Panc1 (cell line): ENCODE data around the gene TMCC1. TPM values are rescaled to one million over a fixed set of nuclear protein-coding genes. Genes with fewer than 3 reads are reported as not detected.

Source experiments
- ATAC-seq: fragments of 200-7000 bp; cut with Tn5 transposase; 2 replicates; pipeline ENCODE4 v1.9.1; 2020; ENCODE audit warnings: mild to moderate bottlenecking, moderate library complexity
- BruUV-seq: library from RNA; stranded (reverse); fragments of 400-500 nt; replicated peaks from 2 replicates; lab custom pipeline; 2021; lab: Mats Ljungman, UMichigan
- CTCF ChIA-PET: fragments of 300-600 bp; sonication (Branson Sonifier 250); formaldehyde crosslinking; loops from one replicate; lab custom pipeline; 2022; ENCODE audit warnings: antibody characterized with exemption; lab: Charles Lee
- POLR2A ChIA-PET: fragments of 300-600 bp; sonication (Branson Sonifier 250); formaldehyde crosslinking; loops from one replicate; lab custom pipeline; 2022; ENCODE audit warnings: antibody characterized with exemption; lab: Charles Lee
- DNase-seq: peaks from one replicate; pipeline ENCODE4 v3.0.0-alpha.2; 2010; ENCODE audit warnings: low read depth, low spot score
- H3K27ac ChIP-seq: 2 replicates; pipeline ENCODE4 v1.5.1; 2011; ENCODE audit warnings: mild to moderate bottlenecking, low read length, inconsistent platforms
- H3K27me3 ChIP-seq: fragments of 200-500 bp; sonication (Bioruptor generic); 2 replicates; pipeline ENCODE4 v1.6.0; 2014; ENCODE audit warnings: low read length, inconsistent platforms; ENCODE audit not compliant: control insufficient read depth, insufficient read depth
- H3K36me3 ChIP-seq: fragments of 200-500 bp; sonication (Bioruptor generic); 2 replicates; pipeline ENCODE4 v1.5.1; 2014; ENCODE audit warnings: inconsistent platforms, mild to moderate bottlenecking, low read length, moderate library complexity; ENCODE audit not compliant: control insufficient read depth, insufficient read depth
- H3K4me1 ChIP-seq: 2 replicates; pipeline ENCODE4 v1.5.1; 2011; ENCODE audit warnings: inconsistent platforms, mild to moderate bottlenecking, low read length, moderate library complexity; ENCODE audit not compliant: control insufficient read depth, insufficient read depth
- H3K4me3 ChIP-seq, 2 experiments: 2 replicates each; pipeline ENCODE4 v1.5.1; 2011 to 2012; ENCODE audit warnings: low read depth in 2 of 2, low read length in 2 of 2, mild to moderate bottlenecking in 2 of 2, inconsistent platforms in 1 of 2, moderate library complexity in 1 of 2
- H3K9me3 ChIP-seq: fragments of 200-500 bp; sonication (Bioruptor generic); 2 replicates; pipeline ENCODE4 v1.5.1; 2014; ENCODE audit warnings: low read depth, mild to moderate bottlenecking, inconsistent platforms, low read length, moderate library complexity; ENCODE audit not compliant: control insufficient read depth, insufficient read depth
- CTCF ChIP-seq: fragments of 450-650 bp; IDR thresholded peaks from 2 replicates; pipeline ENCODE4 v1.5.1; 2017; ENCODE audit warnings: mild to moderate bottlenecking
- POLR2AphosphoS5 ChIP-seq: IDR thresholded peaks from 2 replicates; pipeline ENCODE4 v1.6.1; 2012; ENCODE audit warnings: mild to moderate bottlenecking, low read depth, low read length, moderate library complexity
- REST ChIP-seq, 2 experiments: IDR thresholded peaks; 2 replicates each; pipeline ENCODE4 v1.6.1; 2011 to 2012; ENCODE audit warnings: low read depth in 2 of 2, control low read depth in 1 of 2, low read length in 1 of 2, mild to moderate bottlenecking in 1 of 2, moderate library complexity in 1 of 2; ENCODE audit not compliant: insufficient read depth in 1 of 2
- SIN3A ChIP-seq: IDR thresholded peaks from 2 replicates; pipeline ENCODE4 v1.6.1; 2012; ENCODE audit warnings: low read depth, mild to moderate bottlenecking, low read length, moderate library complexity, borderline replicate concordance; ENCODE audit not compliant: insufficient read depth
- TCF7L2 ChIP-seq: IDR thresholded peaks from 2 replicates; pipeline ENCODE4 v1.6.1; 2011; ENCODE audit warnings: mild to moderate bottlenecking, low read depth, low read length, inconsistent platforms
- in situ Hi-C: cut with HindIII; loops from 2 replicates; pipeline ENCODE4 v1.10.0; 2016; ENCODE audit warnings: low sequenced_read_pairs, low pct_unique_long_range_greater_than_20kb
- intact Hi-C: fragments of 100-400 bp; cut with micrococcal nuclease; formaldehyde crosslinking; loops from one replicate; pipeline ENCODE4 v1.10.0; 2022; ENCODE audit not compliant: unreplicated experiment
- total RNA-seq: library from RNA; stranded (reverse); gene quantifications from one replicate; pipeline ENCODE4 v1.2.1, GENCODE V29; 2021; ENCODE audit not compliant: unreplicated experiment

Gene TMCC1
- total RNA-seq, 1 experiment from 2014 or later = 33.2 TPM

DNA sequence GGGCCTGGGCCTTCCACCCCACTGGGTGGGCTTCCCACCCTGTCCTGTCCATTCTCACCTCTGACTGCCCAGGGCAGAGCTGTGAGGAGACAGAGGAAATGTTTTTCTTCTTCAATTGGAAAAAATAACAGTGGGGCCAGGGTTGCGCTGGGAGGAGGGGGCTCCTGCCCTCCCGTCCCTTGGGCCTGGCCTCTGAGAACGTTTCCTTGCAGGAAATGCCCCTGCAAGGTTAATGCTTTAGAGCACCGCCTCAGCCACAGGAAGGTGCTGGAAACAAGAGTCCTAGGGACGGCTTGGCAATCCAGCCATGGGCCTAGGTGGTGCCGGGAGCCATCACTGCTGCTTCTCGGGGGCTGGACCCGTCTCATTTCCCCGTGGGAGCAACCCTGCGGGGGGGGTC lies 283.2 kb downstream of the TMCC1 start:
- CTCF ChIA-PET = no interaction called here
- Histone ChIP-seq H3K36me3 (no peaks in the 10 kb centered on the region), H3K27me3 (no peaks in the 10 kb centered on the region), H3K27ac (peak overlapping the region; percentile 59), H3K4me3 (no peak overlapping the region), H3K9me3 (no peaks in the 10 kb centered on the region), H3K4me1 (peaks cover 41% of the 10 kb centered on the region)
- DNase-seq (no peak), ATAC-seq (no peak)
- TF ChIP-seq SIN3A = no peak
- TF ChIP-seq CTCF = no peak
- TF ChIP-seq TCF7L2 = no peak
- TF ChIP-seq POLR2AphosphoS5 = no peak
- no peak for TF ChIP-seq REST (IDR thresholded peaks at IDR 0.05; ENCODE audit: insufficient read depth in 1 of 2, low read depth in 2 of 2, low read length in 1 of 2)
- no TSS peak for BruUV-seq
- in situ Hi-C loops = no loop called here
- intact Hi-C loops = no loop called here
- POLR2A ChIA-PET = no interaction called here

- Histone ChIP-seq H3K36me3 (no peaks in the 10 kb centered on the region), H3K9me3 (no peaks in the 10 kb centered on the region), H3K27ac (peak overlapping the region; percentile 63), H3K27me3 (no peaks in the 10 kb centered on the region), H3K4me3 (no peak overlapping the region), H3K4me1 (peaks cover 41% of the 10 kb centered on the region)
- intact Hi-C loops (no loop called here), in situ Hi-C loops (no loop called here)
- ATAC-seq (no peak), DNase-seq (no peak)
- ChIA-PET POLR2A (no interaction called here), CTCF (no interaction called here)
- no TSS peak for BruUV-seq
- TF ChIP-seq SIN3A (no peak), TCF7L2 (peak; percentile 71), CTCF (no peak), REST (IDR thresholded peaks at IDR 0.05; ENCODE audit: insufficient read depth in 1 of 2, low read depth in 2 of 2, low read length in 1 of 2) (no peak), POLR2AphosphoS5 (no peak)
These were observed 283.8 kb downstream of the TMCC1 start for GRCh38 chr3:129609591-129610182.
